ENCODE results near the gene PRKCB. TPM values are rescaled to one million over a fixed set of nuclear protein-coding genes. Genes with fewer than 3 reads are reported as not detected.
A peak's percentile ranks its signal among the peaks of the same experiment; 100 is the strongest.

The PRKCB gene
- total and polyA plus RNA-seq, 2 experiments from 2014 or later: 3.7 to 16.4 TPM

GRCh38 chr16:24036614-24037013 is 200.8 kb downstream of the PRKCB start:
- Histone ChIP-seq H3K9me2 (ENCODE audit: insufficient read depth) (no peaks in the 10 kb centered on the region), H3K4me3 (no peak overlapping the region), H3K4me1 (ENCODE audit: insufficient read depth) (no peaks in the 10 kb centered on the region), H4K20me1 (replicated peaks; ENCODE audit: insufficient read depth) (no peaks in the 10 kb centered on the region), H3K79me2 (replicated peaks; ENCODE audit: insufficient read depth) (no peaks in the 10 kb centered on the region), H3F3A (replicated peaks; ENCODE audit: low read depth) (no peaks in the 10 kb centered on the region), H3K4me2 (no peak overlapping the region), H3K27me3 (ENCODE audit: insufficient read depth) (no peaks in the 10 kb centered on the region), H2AFZ (no peak overlapping the region), H3K27ac (ENCODE audit: low read depth) (no peak overlapping the region), H3K36me3 (ENCODE audit: insufficient read depth) (no peaks in the 10 kb centered on the region)
- Mint-ChIP-seq H3K4me3 (no peak overlapping the region), H3K27me3 (ENCODE audit: insufficient read depth, low read depth, poor library complexity) (peaks cover 8% of the 10 kb centered on the region), H3K4me1 (peaks cover 3% of the 10 kb centered on the region; the same call in 1 of the 3 replicates), H3K27ac (no peak overlapping the region), H3K9me3 (peaks cover 7% of the 10 kb centered on the region; the same call in 2 of the 3 replicates), H3K36me3 (ENCODE audit: low read depth) (peaks cover 4% of the 10 kb centered on the region; the same call in 2 of the 3 replicates)
- ATAC-seq (peak; percentile 86), DNase-seq (ENCODE audit: low spot score) (peak; percentile 84)
- TF ChIP-seq CREB1 (CRISPR knock-in tag; IDR thresholded peaks at IDR 0.05; ENCODE audit: low read depth) (no peak), CTCF (conservative IDR thresholded peaks at IDR 0.05; ENCODE audit: low read depth in 2 of 2) (peak; percentile 68 to 92)

- ATAC-seq (no peak), DNase-seq (ENCODE audit: low spot score) (no peak)
- Histone ChIP-seq H3F3A (replicated peaks; ENCODE audit: low read depth) (no peaks in the 10 kb centered on the region), H3K79me2 (replicated peaks; ENCODE audit: insufficient read depth) (no peaks in the 10 kb centered on the region), H4K20me1 (replicated peaks; ENCODE audit: insufficient read depth) (no peaks in the 10 kb centered on the region), H3K9me2 (ENCODE audit: insufficient read depth) (no peaks in the 10 kb centered on the region), H3K4me3 (no peak overlapping the region), H2AFZ (no peak overlapping the region), H3K27me3 (ENCODE audit: insufficient read depth) (no peaks in the 10 kb centered on the region), H3K36me3 (ENCODE audit: insufficient read depth) (no peaks in the 10 kb centered on the region), H3K27ac (ENCODE audit: low read depth) (no peak overlapping the region), H3K4me2 (no peak overlapping the region), H3K4me1 (ENCODE audit: insufficient read depth) (no peaks in the 10 kb centered on the region)
- TF ChIP-seq ZNF462 (CRISPR knock-in tag; IDR thresholded peaks at IDR 0.05) (no peak), CTCF (conservative IDR thresholded peaks at IDR 0.05; ENCODE audit: low read depth in 2 of 2) (no peak)
- peaks cover 7% of the 10 kb centered on the region; the same call in 2 of the 3 replicates for H3K9me3 Mint-ChIP-seq
- no peak overlapping the region for H3K27ac Mint-ChIP-seq
- peaks cover 4% of the 10 kb centered on the region for H3K27me3 Mint-ChIP-seq (ENCODE audit: insufficient read depth, low read depth, poor library complexity)
- H3K4me3 Mint-ChIP-seq: no peak overlapping the region
- peaks cover 3% of the 10 kb centered on the region; the same call in 1 of the 3 replicates for H3K4me1 Mint-ChIP-seq
- H3K36me3 Mint-ChIP-seq (ENCODE audit: low read depth): peaks cover 4% of the 10 kb centered on the region; the same call in 2 of the 3 replicates
Observed at GRCh38 chr16:24037335-24037734, 201.6 kb downstream of the PRKCB start.
